T1000 (cell line): ENCODE data around the gene MBLAC1.

Experiments used
- DNase-seq: peaks from one replicate; lab custom pipeline; 2025; ENCODE audit warnings: mixed read lengths; lab: John Stamatoyannopoulos, UW

Gene MBLAC1

GRCh38 chr7:100153708-100154535 is 27.2 kb downstream of the MBLAC1 start:
- DNase-seq = no peak

- no peak for DNase-seq
These were observed 28.1 kb downstream of the MBLAC1 start for GRCh38 chr7:100154651-100155491.

GRCh38 chr7:100155553-100156317 is 29.0 kb downstream of the MBLAC1 start:
- DNase-seq = no peak

- no peak for DNase-seq
These were observed 29.7 kb downstream of the MBLAC1 start for GRCh38 chr7:100156331-100157068.

- DNase-seq = no peak
These were observed 30.2 kb downstream of the MBLAC1 start for GRCh38 chr7:100157069-100157333.

GRCh38 chr7:100157334-100158228 is 30.8 kb downstream of the MBLAC1 start:
- DNase-seq = no peak

- peak; percentile 62 for DNase-seq
These were observed 31.7 kb downstream of the MBLAC1 start, which contains the start of gene TRAPPC14 for GRCh38 chr7:100158229-100159098. TSS of gene TRAPPC14 (minus strand) at chr7:100158723. CDS start at chr7:100158499, 224 bp downstream.

- DNase-seq = no peak
These were observed 32.4 kb downstream of the MBLAC1 start for GRCh38 chr7:100159099-100159623.

- DNase-seq = no peak
These were observed 33.3 kb downstream of the MBLAC1 start for GRCh38 chr7:100160067-100160466.

- no peak for DNase-seq
These were observed 36.3 kb downstream of the MBLAC1 start for GRCh38 chr7:100163006-100163531.

GRCh38 chr7:100163871-100164270 is 37.1 kb downstream of the MBLAC1 start:
- no peak for DNase-seq

GRCh38 chr7:100166317-100166940 is 39.7 kb downstream of the MBLAC1 start:
- no peak for DNase-seq

GRCh38 chr7:100166970-100167911 is 40.5 kb downstream of the MBLAC1 start:
- DNase-seq = no peak

- no peak for DNase-seq
These were observed 41.2 kb downstream of the MBLAC1 start for GRCh38 chr7:100167912-100168323.

GRCh38 chr7:100169147-100169850 is 42.5 kb downstream of the MBLAC1 start:
- DNase-seq = no peak

GRCh38 chr7:100170101-100170897 is 43.5 kb downstream of the MBLAC1 start:
- no peak for DNase-seq
